ENCODE measurements around the gene SRPK1.

SRPK1 gene

GRCh38 chr6:35852994-35853393, 67.9 kb downstream of the SRPK1 start:
- Mint-ChIP-seq H3K9me3 (peaks cover 7% of the 10 kb centered on the region), H3K4me3 (no peak overlapping the region), H3K4me1 (ENCODE audit: low read depth) (peaks cover 2% of the 10 kb centered on the region), H3K27me3 (ENCODE audit: low read depth) (no peaks in the 10 kb centered on the region), H3K36me3 (ENCODE audit: low read depth) (peaks cover 72% of the 10 kb centered on the region), H3K27ac (no peak overlapping the region)
- DNase-seq (ENCODE audit: low spot score): no peak

- H3K9me3 Mint-ChIP-seq: peaks cover 7% of the 10 kb centered on the region
- no peaks in the 10 kb centered on the region for H3K27me3 Mint-ChIP-seq (ENCODE audit: low read depth)
- DNase-seq (ENCODE audit: low spot score): no peak
- H3K27ac Mint-ChIP-seq: no peak overlapping the region
- peaks cover 78% of the 10 kb centered on the region for H3K36me3 Mint-ChIP-seq (ENCODE audit: low read depth)
- peaks cover 2% of the 10 kb centered on the region for H3K4me1 Mint-ChIP-seq (ENCODE audit: low read depth)
- H3K4me3 Mint-ChIP-seq: no peak overlapping the region
Measured at GRCh38 chr6:35850208-35850607, 70.7 kb downstream of the SRPK1 start.

GRCh38 chr6:35844290-35844689, 76.6 kb downstream of the SRPK1 start:
- no peak overlapping the region for H3K27ac Mint-ChIP-seq
- peaks cover 63% of the 10 kb centered on the region for H3K36me3 Mint-ChIP-seq (ENCODE audit: low read depth)
- no peaks in the 10 kb centered on the region for H3K27me3 Mint-ChIP-seq (ENCODE audit: low read depth)
- H3K9me3 Mint-ChIP-seq: peaks cover 7% of the 10 kb centered on the region
- no peak overlapping the region for H3K4me3 Mint-ChIP-seq
- DNase-seq (ENCODE audit: low spot score): no peak
- H3K4me1 Mint-ChIP-seq (ENCODE audit: low read depth): no peaks in the 10 kb centered on the region

GRCh38 chr6:35842381-35842780, 78.5 kb downstream of the SRPK1 start:
- H3K27me3 Mint-ChIP-seq (ENCODE audit: low read depth): no peaks in the 10 kb centered on the region
- H3K36me3 Mint-ChIP-seq (ENCODE audit: low read depth): peaks cover 56% of the 10 kb centered on the region
- H3K4me3 Mint-ChIP-seq: no peak overlapping the region
- no peaks in the 10 kb centered on the region for H3K4me1 Mint-ChIP-seq (ENCODE audit: low read depth)
- H3K9me3 Mint-ChIP-seq: no peaks in the 10 kb centered on the region
- no peak for DNase-seq (ENCODE audit: low spot score)
- H3K27ac Mint-ChIP-seq: no peak overlapping the region

- Mint-ChIP-seq H3K27me3 (ENCODE audit: low read depth) (no peaks in the 10 kb centered on the region), H3K4me1 (ENCODE audit: low read depth) (no peaks in the 10 kb centered on the region), H3K36me3 (ENCODE audit: low read depth) (peaks cover 56% of the 10 kb centered on the region), H3K9me3 (no peaks in the 10 kb centered on the region), H3K4me3 (no peak overlapping the region), H3K27ac (no peak overlapping the region)
- DNase-seq (ENCODE audit: low spot score): no peak
Measured at GRCh38 chr6:35839019-35839418, 81.9 kb downstream of the SRPK1 start.

- H3K4me3 Mint-ChIP-seq: no peak overlapping the region
- DNase-seq (ENCODE audit: low spot score): no peak
- no peak overlapping the region for H3K27ac Mint-ChIP-seq
- no peaks in the 10 kb centered on the region for H3K9me3 Mint-ChIP-seq
- peaks cover 33% of the 10 kb centered on the region for H3K36me3 Mint-ChIP-seq (ENCODE audit: low read depth)
- no peaks in the 10 kb centered on the region for H3K27me3 Mint-ChIP-seq (ENCODE audit: low read depth)
- no peaks in the 10 kb centered on the region for H3K4me1 Mint-ChIP-seq (ENCODE audit: low read depth)
Measured at GRCh38 chr6:35833536-35833935, 87.4 kb downstream of the SRPK1 start.

- peaks cover 21% of the 10 kb centered on the region for H3K36me3 Mint-ChIP-seq (ENCODE audit: low read depth)
- H3K9me3 Mint-ChIP-seq: no peaks in the 10 kb centered on the region
Measured at GRCh38 chr6:35831257-35832007, 89.5 kb downstream of the SRPK1 start.

GRCh38 chr6:35829306-35829705, 91.6 kb downstream of the SRPK1 start:
- H3K27me3 Mint-ChIP-seq (ENCODE audit: low read depth): no peaks in the 10 kb centered on the region
- H3K4me3 Mint-ChIP-seq: no peak overlapping the region
- H3K36me3 Mint-ChIP-seq (ENCODE audit: low read depth): peaks cover 8% of the 10 kb centered on the region

More at GRCh38 chr6:35831257-35832007, 89.5 kb downstream of the SRPK1 start:
- no peaks in the 10 kb centered on the region for H3K4me1 Mint-ChIP-seq (ENCODE audit: low read depth)
- H3K4me3 Mint-ChIP-seq: no peak overlapping the region
- H3K27me3 Mint-ChIP-seq (ENCODE audit: low read depth): no peaks in the 10 kb centered on the region
- H3K27ac Mint-ChIP-seq: no peak overlapping the region
- no peak for DNase-seq (ENCODE audit: low spot score)

GRCh38 chr6:35824552-35825192, 96.2 kb downstream of the SRPK1 start:
- Mint-ChIP-seq H3K9me3 (no peaks in the 10 kb centered on the region), H3K27ac (no peak overlapping the region), H3K36me3 (ENCODE audit: low read depth) (no peaks in the 10 kb centered on the region), H3K27me3 (ENCODE audit: low read depth) (no peaks in the 10 kb centered on the region), H3K4me3 (no peak overlapping the region), H3K4me1 (ENCODE audit: low read depth) (no peaks in the 10 kb centered on the region)
- DNase-seq (ENCODE audit: low spot score): no peak

More at GRCh38 chr6:35829306-35829705, 91.6 kb downstream of the SRPK1 start:
- no peak for DNase-seq (ENCODE audit: low spot score)
- H3K4me1 Mint-ChIP-seq (ENCODE audit: low read depth): no peaks in the 10 kb centered on the region
- H3K27ac Mint-ChIP-seq: no peak overlapping the region
- H3K9me3 Mint-ChIP-seq: no peaks in the 10 kb centered on the region

GRCh38 chr6:35823601-35824000, 97.3 kb downstream of the SRPK1 start:
- H3K27me3 Mint-ChIP-seq (ENCODE audit: low read depth): no peaks in the 10 kb centered on the region
- no peak overlapping the region for H3K4me3 Mint-ChIP-seq
- DNase-seq (ENCODE audit: low spot score): no peak
- no peaks in the 10 kb centered on the region for H3K4me1 Mint-ChIP-seq (ENCODE audit: low read depth)
- no peaks in the 10 kb centered on the region for H3K36me3 Mint-ChIP-seq (ENCODE audit: low read depth)
- no peak overlapping the region for H3K27ac Mint-ChIP-seq
- no peaks in the 10 kb centered on the region for H3K9me3 Mint-ChIP-seq

- Mint-ChIP-seq H3K27me3 (ENCODE audit: low read depth) (no peaks in the 10 kb centered on the region), H3K9me3 (no peaks in the 10 kb centered on the region), H3K27ac (no peak overlapping the region), H3K36me3 (ENCODE audit: low read depth) (no peaks in the 10 kb centered on the region), H3K4me1 (ENCODE audit: low read depth) (no peaks in the 10 kb centered on the region), H3K4me3 (no peak overlapping the region)
- DNase-seq (ENCODE audit: low spot score): no peak
Measured at GRCh38 chr6:35817515-35817914, 103.4 kb downstream of the SRPK1 start.

- Mint-ChIP-seq H3K4me1 (ENCODE audit: low read depth) (peaks cover 2% of the 10 kb centered on the region), H3K4me3 (no peak overlapping the region)
Measured at GRCh38 chr6:35811699-35811995, 109.3 kb downstream of the SRPK1 start.

GRCh38 chr6:35810971-35811698, 109.8 kb downstream of the SRPK1 start:
- Mint-ChIP-seq H3K36me3 (ENCODE audit: low read depth) (no peaks in the 10 kb centered on the region), H3K27ac (no peak overlapping the region), H3K27me3 (ENCODE audit: low read depth) (no peaks in the 10 kb centered on the region), H3K4me3 (no peak overlapping the region), H3K4me1 (ENCODE audit: low read depth) (peaks cover 2% of the 10 kb centered on the region), H3K9me3 (no peaks in the 10 kb centered on the region)
- DNase-seq (ENCODE audit: low spot score): no peak

More at GRCh38 chr6:35811699-35811995, 109.3 kb downstream of the SRPK1 start:
- H3K27ac Mint-ChIP-seq: no peak overlapping the region
- DNase-seq (ENCODE audit: low spot score): no peak
- no peaks in the 10 kb centered on the region for H3K9me3 Mint-ChIP-seq
- H3K36me3 Mint-ChIP-seq (ENCODE audit: low read depth): no peaks in the 10 kb centered on the region
- no peaks in the 10 kb centered on the region for H3K27me3 Mint-ChIP-seq (ENCODE audit: low read depth)

- H3K36me3 Mint-ChIP-seq (ENCODE audit: low read depth): no peaks in the 10 kb centered on the region
- H3K4me1 Mint-ChIP-seq (ENCODE audit: low read depth): peaks cover 2% of the 10 kb centered on the region
- no peaks in the 10 kb centered on the region for H3K9me3 Mint-ChIP-seq
- no peak overlapping the region for H3K4me3 Mint-ChIP-seq
- no peak overlapping the region for H3K27ac Mint-ChIP-seq
- DNase-seq (ENCODE audit: low spot score): no peak
- no peaks in the 10 kb centered on the region for H3K27me3 Mint-ChIP-seq (ENCODE audit: low read depth)
Measured at GRCh38 chr6:35809809-35810208, 111.1 kb downstream of the SRPK1 start.
